ENCODE measurements around the gene SEZ6L2. TPM values are rescaled to one million over a fixed set of nuclear protein-coding genes. Genes with fewer than 3 reads are reported as not detected.

Gene SEZ6L2
- total and polyA plus RNA-seq, 9 of the 15 experiments (the other 6 are each of a cell fraction or from before 2014, with no cell fraction given) = 0.10 to 2.1 (median 0.72) TPM

DNA sequence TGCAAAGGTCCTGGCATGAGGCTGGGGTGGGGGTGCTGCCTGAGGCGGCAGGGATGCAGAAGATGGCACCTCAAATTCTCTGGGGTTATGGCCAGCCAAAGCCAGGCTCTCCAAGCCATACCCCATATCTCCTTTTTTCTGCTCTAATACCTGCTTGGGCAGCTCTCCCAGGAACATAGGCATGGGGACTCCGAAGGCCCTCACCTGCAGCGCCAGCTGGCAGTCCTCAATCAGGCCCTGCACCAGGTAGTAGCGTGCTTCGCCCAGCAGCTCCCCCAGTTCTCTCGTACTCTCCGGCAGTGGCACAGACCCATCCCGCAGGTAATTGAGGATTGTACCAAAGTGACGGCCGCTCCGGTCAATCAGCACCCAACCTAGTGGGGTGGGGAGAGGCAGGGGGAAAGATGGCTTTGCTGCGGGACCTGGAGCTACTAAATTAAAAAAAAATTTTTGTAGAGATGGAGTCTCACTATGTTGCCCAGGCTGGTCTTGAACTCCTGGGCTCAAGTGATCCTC lies 23.7 kb upstream of the SEZ6L2 start:
- H3K27ac ChIP-seq (ENCODE audit: extremely low read depth, low read depth, low read length) = no peak overlapping the region
- H3K79me2 ChIP-seq (ENCODE audit: control insufficient read depth, insufficient read depth, low read length) = peaks cover 27% of the 10 kb centered on the region
- no peak overlapping the region for H2AFZ ChIP-seq (ENCODE audit: low read depth, low read length)
- no peaks in the 10 kb centered on the region for H3K9me3 ChIP-seq (replicated peaks; ENCODE audit: control insufficient read depth, insufficient read depth, low read depth, low read length)
- no peaks in the 10 kb centered on the region for H4K20me1 ChIP-seq (replicated peaks; ENCODE audit: control insufficient read depth, insufficient read depth, low read length)
- H3K27me3 ChIP-seq (ENCODE audit: control insufficient read depth in 2 of 2, insufficient read depth in 2 of 2, low read length in 2 of 2) = no peaks in the 10 kb centered on the region
- H3K36me3 ChIP-seq (ENCODE audit: control insufficient read depth, insufficient read depth, low read length) = peaks cover 43% of the 10 kb centered on the region
- H3K4me2 ChIP-seq (ENCODE audit: insufficient read depth, low read length) = no peak overlapping the region
- H3K4me1 ChIP-seq (replicated peaks in 1 of 2; ENCODE audit: control insufficient read depth in 2 of 2, insufficient read depth in 2 of 2, low read length in 2 of 2) = peaks cover 13 to 29% of the 10 kb centered on the region in 2 experiments; a peak in 4 of 5 replicates
- intact Hi-C loops (cut with micrococcal nuclease) = no loop called here
- FAIRE-seq = no peak
- BruUV-seq (replicated peaks) = TSS peak; percentile 3
- peak overlapping the region in 1 of 2 experiments; percentile 38; a peak in 2 of 4 replicates for H3K9ac ChIP-seq (ENCODE audit: insufficient read depth in 1 of 2, low read depth in 2 of 2, low read length in 2 of 2)
- H3K9me1 ChIP-seq (ENCODE audit: control insufficient read depth, insufficient read depth, low read length) = no peaks in the 10 kb centered on the region
- ChIA-PET POLR2A (interaction anchor here (0.6 to 0.8 kb wide), 3 partner anchors 12 to 98 kb away, joined by 3 read pairs; partner anchors contain the start of gene TAOK2), CTCF (ENCODE audit: low intra/inter-chr PET ratio) (no interaction called here)
- no peak for DNase-seq (ENCODE audit: extremely low read depth in 1 of 4, low spot score in 3 of 4)
- WGBS (ENCODE audit: insufficient coverage, low coverage, missing lambda C conversion rate) = 93% methylated on average over 9 of the region's 12 CpGs
- TF ChIP-seq ZBTB49 (CRISPR knock-in tag; IDR thresholded peaks at IDR 0.05; ENCODE audit: borderline replicate concordance) (no peak), KAT7 (CRISPR knock-in tag; IDR thresholded peaks at IDR 0.05; ENCODE audit: borderline replicate concordance) (no peak), ZNF124 (CRISPR knock-in tag; IDR thresholded peaks at IDR 0.05) (no peak), STAT5B (CRISPR knock-in tag; IDR thresholded peaks at IDR 0.05) (no peak), ZNF217 (CRISPR knock-in tag; IDR thresholded peaks at IDR 0.05) (no peak), MCM3 (IDR thresholded peaks at IDR 0.05) (no peak), NELFE (IDR thresholded peaks at IDR 0.05; ENCODE audit: insufficient read depth, insufficient read length) (no peak)
- TF ChIP-seq, protein P1, sequence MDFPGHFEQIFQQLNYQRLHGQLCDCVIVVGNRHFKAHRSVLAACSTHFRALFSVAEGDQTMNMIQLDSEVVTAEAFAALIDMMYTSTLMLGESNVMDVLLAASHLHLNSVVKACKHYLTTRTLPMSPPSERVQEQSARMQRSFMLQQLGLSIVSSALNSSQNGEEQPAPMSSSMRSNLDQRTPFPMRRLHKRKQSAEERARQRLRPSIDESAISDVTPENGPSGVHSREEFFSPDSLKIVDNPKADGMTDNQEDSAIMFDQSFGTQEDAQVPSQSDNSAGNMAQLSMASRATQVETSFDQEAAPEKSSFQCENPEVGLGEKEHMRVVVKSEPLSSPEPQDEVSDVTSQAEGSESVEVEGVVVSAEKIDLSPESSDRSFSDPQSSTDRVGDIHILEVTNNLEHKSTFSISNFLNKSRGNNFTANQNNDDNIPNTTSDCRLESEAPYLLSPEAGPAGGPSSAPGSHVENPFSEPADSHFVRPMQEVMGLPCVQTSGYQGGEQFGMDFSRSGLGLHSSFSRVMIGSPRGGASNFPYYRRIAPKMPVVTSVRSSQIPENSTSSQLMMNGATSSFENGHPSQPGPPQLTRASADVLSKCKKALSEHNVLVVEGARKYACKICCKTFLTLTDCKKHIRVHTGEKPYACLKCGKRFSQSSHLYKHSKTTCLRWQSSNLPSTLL (IDR thresholded peaks at IDR 0.05) = no peak
- in situ Hi-C loops (cut with MboI) = no loop called here
- no peak for ATAC-seq
- no peak overlapping the region for H3K4me3 ChIP-seq

Measured in K562 (cell line).